Measurements from ENCODE around the gene KIAA1328.

Gene KIAA1328

GRCh38 chr18:37253394-37254235 lies 424.7 kb downstream of the KIAA1328 start:
- no peak for TF ChIP-seq CTCF (IDR thresholded peaks at IDR 0.05; ENCODE audit: control extremely low read depth, extremely low read depth, low read depth, missing control alignments)
- peak; percentile 52 for DNase-seq (ENCODE audit: extremely low spot score)
- CTCF ChIA-PET, result no interaction called here
- POLR2A ChIA-PET, result no interaction called here

- ChIA-PET POLR2A (no interaction called here), CTCF (no interaction called here)
- TF ChIP-seq CTCF (IDR thresholded peaks at IDR 0.05; ENCODE audit: control extremely low read depth, extremely low read depth, low read depth, missing control alignments), result no peak
- DNase-seq (ENCODE audit: extremely low spot score), result no peak
Measured at GRCh38 chr18:37254236-37254754, 425.4 kb downstream of the KIAA1328 start.

GRCh38 chr18:37254973-37255372 lies 426.0 kb downstream of the KIAA1328 start:
- ChIA-PET CTCF (no interaction called here), POLR2A (no interaction called here)
- no peak for TF ChIP-seq CTCF (IDR thresholded peaks at IDR 0.05; ENCODE audit: control extremely low read depth, extremely low read depth, low read depth, missing control alignments)
- no peak for DNase-seq (ENCODE audit: extremely low spot score)

- no peak for DNase-seq (ENCODE audit: extremely low spot score)
- ChIA-PET CTCF (no interaction called here), POLR2A (no interaction called here)
- TF ChIP-seq CTCF (IDR thresholded peaks at IDR 0.05; ENCODE audit: control extremely low read depth, extremely low read depth, low read depth, missing control alignments), result no peak
Measured at GRCh38 chr18:37258131-37258530, 429.2 kb downstream of the KIAA1328 start.

- ChIA-PET POLR2A (no interaction called here), CTCF (no interaction called here)
- no peak for TF ChIP-seq CTCF (IDR thresholded peaks at IDR 0.05; ENCODE audit: control extremely low read depth, extremely low read depth, low read depth, missing control alignments)
- no peak for DNase-seq (ENCODE audit: extremely low spot score)
Measured at GRCh38 chr18:37258819-37259218, 429.9 kb downstream of the KIAA1328 start.

GRCh38 chr18:37259711-37260110 lies 430.8 kb downstream of the KIAA1328 start:
- no peak for TF ChIP-seq CTCF (IDR thresholded peaks at IDR 0.05; ENCODE audit: control extremely low read depth, extremely low read depth, low read depth, missing control alignments)
- no peak for DNase-seq (ENCODE audit: extremely low spot score)
- POLR2A ChIA-PET, result no interaction called here
- CTCF ChIA-PET, result no interaction called here

Data from GM10248 (cell line).